ENCODE measurements around the gene CHN1.
A peak's percentile ranks its signal among the peaks of the same experiment; 100 is the strongest.

CHN1 gene

GRCh38 chr2:174971868-174972781 is 33.1 kb downstream of the CHN1 start:
- Histone ChIP-seq H3K23ac (ENCODE audit: low read length) (no peak overlapping the region), H3K4me2 (ENCODE audit: low read length) (no peak overlapping the region), H3K36me3 (ENCODE audit: control insufficient read depth, insufficient read depth, low read length) (no peaks in the 10 kb centered on the region), H3K56ac (ENCODE audit: low read length) (no peak overlapping the region), H3K4me3 (ENCODE audit: low read length) (no peak overlapping the region), H3K4me1 (ENCODE audit: control insufficient read depth, low read depth, low read length) (peaks cover 6% of the 10 kb centered on the region), H3K4ac (ENCODE audit: low read depth, low read length) (no peak overlapping the region), H3K9ac (ENCODE audit: low read length) (no peak overlapping the region), H4K5ac (ENCODE audit: low read length) (no peak overlapping the region), H4K8ac (ENCODE audit: low read depth, low read length) (no peak overlapping the region), H2AK5ac (ENCODE audit: low read length) (no peak overlapping the region), H3K79me2 (ENCODE audit: control insufficient read depth, insufficient read depth, low read length) (peaks cover 40% of the 10 kb centered on the region), H3K18ac (ENCODE audit: low read length) (no peak overlapping the region), H2BK5ac (ENCODE audit: low read length) (no peak overlapping the region), H3K27me3 (ENCODE audit: insufficient read depth, low read length, poor library complexity) (no peaks in the 10 kb centered on the region), H3K27ac (ENCODE audit: low read depth, low read length) (no peak overlapping the region), H3K79me1 (ENCODE audit: low read length) (peaks cover 9% of the 10 kb centered on the region), H2BK120ac (ENCODE audit: low read depth, low read length) (no peak overlapping the region), H2BK15ac (replicated peaks; ENCODE audit: low read depth) (no peak overlapping the region)
- WGBS (ENCODE audit: extremely low coverage, insufficient coverage, low lambda C conversion rate), result no CpG with 5 or more reads among the region's 7 CpGs
- DNase-seq, result peak; percentile 54

GRCh38 chr2:174970092-174970491 is 35.1 kb downstream of the CHN1 start:
- Histone ChIP-seq H2AK5ac (ENCODE audit: low read length) (no peak overlapping the region), H3K23ac (ENCODE audit: low read length) (no peak overlapping the region), H4K5ac (ENCODE audit: low read length) (no peak overlapping the region), H3K9ac (ENCODE audit: low read length) (no peak overlapping the region), H3K56ac (ENCODE audit: low read length) (no peak overlapping the region), H3K27me3 (ENCODE audit: insufficient read depth, low read length, poor library complexity) (no peaks in the 10 kb centered on the region), H3K4ac (ENCODE audit: low read depth, low read length) (no peak overlapping the region), H3K79me1 (ENCODE audit: low read length) (peaks cover 8% of the 10 kb centered on the region), H2BK5ac (ENCODE audit: low read length) (no peak overlapping the region), H2BK120ac (ENCODE audit: low read depth, low read length) (no peak overlapping the region), H3K4me1 (ENCODE audit: control insufficient read depth, low read depth, low read length) (peaks cover 8% of the 10 kb centered on the region), H3K4me3 (ENCODE audit: low read length) (no peak overlapping the region), H3K4me2 (ENCODE audit: low read length) (no peak overlapping the region), H4K8ac (ENCODE audit: low read depth, low read length) (no peak overlapping the region), H2BK15ac (replicated peaks; ENCODE audit: low read depth) (no peak overlapping the region), H3K36me3 (ENCODE audit: control insufficient read depth, insufficient read depth, low read length) (no peaks in the 10 kb centered on the region), H3K79me2 (ENCODE audit: control insufficient read depth, insufficient read depth, low read length) (peaks cover 38% of the 10 kb centered on the region), H3K18ac (ENCODE audit: low read length) (no peak overlapping the region), H3K27ac (ENCODE audit: low read depth, low read length) (no peak overlapping the region)
- DNase-seq, result no peak
- WGBS (ENCODE audit: extremely low coverage, insufficient coverage, low lambda C conversion rate), result no CpG with 5 or more reads among the region's 1 CpG

GRCh38 chr2:174969091-174969734 is 36.0 kb downstream of the CHN1 start:
- Histone ChIP-seq H3K27me3 (ENCODE audit: insufficient read depth, low read length, poor library complexity) (no peaks in the 10 kb centered on the region), H3K18ac (ENCODE audit: low read length) (no peak overlapping the region), H3K23ac (ENCODE audit: low read length) (no peak overlapping the region), H3K4me3 (ENCODE audit: low read length) (no peak overlapping the region), H2AK5ac (ENCODE audit: low read length) (no peak overlapping the region), H3K9ac (ENCODE audit: low read length) (no peak overlapping the region), H3K36me3 (ENCODE audit: control insufficient read depth, insufficient read depth, low read length) (no peaks in the 10 kb centered on the region), H3K4me2 (ENCODE audit: low read length) (no peak overlapping the region), H3K4me1 (ENCODE audit: control insufficient read depth, low read depth, low read length) (peaks cover 8% of the 10 kb centered on the region), H2BK120ac (ENCODE audit: low read depth, low read length) (no peak overlapping the region), H2BK15ac (replicated peaks; ENCODE audit: low read depth) (no peak overlapping the region), H4K5ac (ENCODE audit: low read length) (no peak overlapping the region), H2BK5ac (ENCODE audit: low read length) (no peak overlapping the region), H4K8ac (ENCODE audit: low read depth, low read length) (no peak overlapping the region), H3K27ac (ENCODE audit: low read depth, low read length) (no peak overlapping the region), H3K79me1 (ENCODE audit: low read length) (peaks cover 8% of the 10 kb centered on the region), H3K4ac (ENCODE audit: low read depth, low read length) (no peak overlapping the region), H3K56ac (ENCODE audit: low read length) (no peak overlapping the region), H3K79me2 (ENCODE audit: control insufficient read depth, insufficient read depth, low read length) (peaks cover 37% of the 10 kb centered on the region)
- no peak for DNase-seq
- no CpG with 5 or more reads among the region's 6 CpGs for WGBS (ENCODE audit: extremely low coverage, insufficient coverage, low lambda C conversion rate)

GRCh38 chr2:174967691-174968260 is 37.4 kb downstream of the CHN1 start:
- no peak overlapping the region for H4K8ac ChIP-seq (ENCODE audit: low read depth, low read length)
- DNase-seq, result no peak
- H3K4me2 ChIP-seq (ENCODE audit: low read length), result no peak overlapping the region
- no peak overlapping the region for H4K5ac ChIP-seq (ENCODE audit: low read length)
- no peaks in the 10 kb centered on the region for H3K27me3 ChIP-seq (ENCODE audit: insufficient read depth, low read length, poor library complexity)
- no CpG with 5 or more reads among the region's 3 CpGs for WGBS (ENCODE audit: extremely low coverage, insufficient coverage, low lambda C conversion rate)
- no peak overlapping the region for H2BK120ac ChIP-seq (ENCODE audit: low read depth, low read length)
- H3K4me3 ChIP-seq (ENCODE audit: low read length), result no peak overlapping the region
- no peak overlapping the region for H3K56ac ChIP-seq (ENCODE audit: low read length)
- no peak overlapping the region for H2AK5ac ChIP-seq (ENCODE audit: low read length)
- H3K4me1 ChIP-seq (ENCODE audit: control insufficient read depth, low read depth, low read length), result peaks cover 10% of the 10 kb centered on the region
- H3K27ac ChIP-seq (ENCODE audit: low read depth, low read length), result no peak overlapping the region
- no peak overlapping the region for H2BK15ac ChIP-seq (replicated peaks; ENCODE audit: low read depth)
- no peak overlapping the region for H3K18ac ChIP-seq (ENCODE audit: low read length)
- no peaks in the 10 kb centered on the region for H3K36me3 ChIP-seq (ENCODE audit: control insufficient read depth, insufficient read depth, low read length)
- H3K23ac ChIP-seq (ENCODE audit: low read length), result no peak overlapping the region
- H2BK5ac ChIP-seq (ENCODE audit: low read length), result no peak overlapping the region
- H3K9ac ChIP-seq (ENCODE audit: low read length), result no peak overlapping the region
- peaks cover 38% of the 10 kb centered on the region for H3K79me2 ChIP-seq (ENCODE audit: control insufficient read depth, insufficient read depth, low read length)
- H3K79me1 ChIP-seq (ENCODE audit: low read length), result peaks cover 6% of the 10 kb centered on the region
- no peak overlapping the region for H3K4ac ChIP-seq (ENCODE audit: low read depth, low read length)

GRCh38 chr2:174967086-174967485 is 38.1 kb downstream of the CHN1 start:
- Histone ChIP-seq H3K79me2 (ENCODE audit: control insufficient read depth, insufficient read depth, low read length) (peaks cover 38% of the 10 kb centered on the region), H3K9ac (ENCODE audit: low read length) (no peak overlapping the region), H3K27me3 (ENCODE audit: insufficient read depth, low read length, poor library complexity) (no peaks in the 10 kb centered on the region), H3K4me1 (ENCODE audit: control insufficient read depth, low read depth, low read length) (peaks cover 10% of the 10 kb centered on the region), H3K4me3 (ENCODE audit: low read length) (no peak overlapping the region), H3K18ac (ENCODE audit: low read length) (peak overlapping the region; percentile 31), H2AK5ac (ENCODE audit: low read length) (no peak overlapping the region), H3K56ac (ENCODE audit: low read length) (no peak overlapping the region), H3K23ac (ENCODE audit: low read length) (no peak overlapping the region), H4K5ac (ENCODE audit: low read length) (no peak overlapping the region), H3K27ac (ENCODE audit: low read depth, low read length) (no peak overlapping the region), H2BK5ac (ENCODE audit: low read length) (no peak overlapping the region), H2BK120ac (ENCODE audit: low read depth, low read length) (no peak overlapping the region), H2BK15ac (replicated peaks; ENCODE audit: low read depth) (no peak overlapping the region), H3K4ac (ENCODE audit: low read depth, low read length) (no peak overlapping the region), H3K36me3 (ENCODE audit: control insufficient read depth, insufficient read depth, low read length) (no peaks in the 10 kb centered on the region), H3K79me1 (ENCODE audit: low read length) (peaks cover 5% of the 10 kb centered on the region), H4K8ac (ENCODE audit: low read depth, low read length) (no peak overlapping the region), H3K4me2 (ENCODE audit: low read length) (no peak overlapping the region)
- DNase-seq, result peak; percentile 40
- no CpG with 5 or more reads among the region's 6 CpGs for WGBS (ENCODE audit: extremely low coverage, insufficient coverage, low lambda C conversion rate)
